ENCODE results near the gene CCNG2. TPM values are rescaled to one million over a fixed set of nuclear protein-coding genes. Genes with fewer than 3 reads are reported as not detected.

The CCNG2 gene
- total and polyA plus RNA-seq, 2 donors, result 40.2 to 84.8 TPM

GRCh38 chr4:77193511-77194102, 36.6 kb downstream of the CCNG2 start:
- DNase-seq (ENCODE audit: extremely low spot score), result no peak
- Histone ChIP-seq H3K4me1 (ENCODE audit: insufficient read depth) (no peaks in the 10 kb centered on the region), H3K4me3 (ENCODE audit: low read depth, low read length) (no peak overlapping the region), H3K36me3 (ENCODE audit: insufficient read depth) (no peaks in the 10 kb centered on the region), H3K27ac (ENCODE audit: low read depth) (no peak overlapping the region)
- WGBS, result 80% methylated on average over 17 of the region's 17 CpGs

- Histone ChIP-seq H3K4me3 (ENCODE audit: low read depth, low read length) (no peak overlapping the region), H3K4me1 (ENCODE audit: insufficient read depth) (no peaks in the 10 kb centered on the region), H3K27ac (ENCODE audit: low read depth) (no peak overlapping the region), H3K36me3 (ENCODE audit: insufficient read depth) (no peaks in the 10 kb centered on the region)
- 64% methylated on average over 5 of the region's 5 CpGs for WGBS
- no peak for DNase-seq (ENCODE audit: extremely low spot score)
Measured at GRCh38 chr4:77194366-77194765, 37.4 kb downstream of the CCNG2 start.

- Histone ChIP-seq H3K4me1 (ENCODE audit: insufficient read depth) (no peaks in the 10 kb centered on the region), H3K4me3 (ENCODE audit: low read depth, low read length) (no peak overlapping the region), H3K27ac (ENCODE audit: low read depth) (no peak overlapping the region), H3K36me3 (ENCODE audit: insufficient read depth) (no peaks in the 10 kb centered on the region)
- DNase-seq (ENCODE audit: extremely low spot score), result no peak
- WGBS, result 61% methylated on average over 1 of the region's 1 CpG
Measured at GRCh38 chr4:77194989-77195388, 38.0 kb downstream of the CCNG2 start.

- Histone ChIP-seq H3K4me3 (ENCODE audit: low read depth, low read length) (no peak overlapping the region), H3K27ac (ENCODE audit: low read depth) (no peak overlapping the region), H3K4me1 (ENCODE audit: insufficient read depth) (no peaks in the 10 kb centered on the region), H3K36me3 (ENCODE audit: insufficient read depth) (no peaks in the 10 kb centered on the region)
- DNase-seq (ENCODE audit: extremely low spot score), result no peak
- 75% methylated on average over 4 of the region's 4 CpGs for WGBS
Measured at GRCh38 chr4:77196866-77197265, 39.9 kb downstream of the CCNG2 start.

- Histone ChIP-seq H3K27ac (ENCODE audit: low read depth) (no peak overlapping the region), H3K4me1 (ENCODE audit: insufficient read depth) (no peaks in the 10 kb centered on the region), H3K36me3 (ENCODE audit: insufficient read depth) (no peaks in the 10 kb centered on the region), H3K4me3 (ENCODE audit: low read depth, low read length) (no peak overlapping the region)
- DNase-seq (ENCODE audit: extremely low spot score), result no peak
- WGBS, result 90% methylated on average over 5 of the region's 5 CpGs
Measured at GRCh38 chr4:77197361-77197760, 40.4 kb downstream of the CCNG2 start.

DNA sequence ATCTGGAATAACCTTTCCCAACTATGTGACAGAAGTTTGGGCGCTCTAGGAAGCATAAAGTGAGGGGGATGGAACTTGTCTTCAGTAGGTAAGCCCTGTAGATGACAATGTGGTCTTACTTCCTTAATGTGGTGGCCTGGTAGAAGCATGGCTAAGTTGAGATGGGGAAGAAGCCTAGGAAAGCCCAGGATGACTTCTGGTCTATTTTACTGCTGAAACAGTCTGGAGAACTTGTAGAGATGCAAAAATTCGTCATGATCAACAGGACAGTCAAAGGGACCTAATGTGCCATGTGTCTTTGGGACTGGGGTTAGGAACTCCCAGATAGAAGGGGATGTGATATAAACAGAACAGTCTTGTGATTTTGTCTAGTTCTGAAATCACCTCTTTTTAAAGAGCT, 40.8 kb downstream of the CCNG2 start:
- Histone ChIP-seq H3K4me1 (ENCODE audit: insufficient read depth) (no peaks in the 10 kb centered on the region), H3K27ac (ENCODE audit: low read depth) (no peak overlapping the region), H3K4me3 (ENCODE audit: low read depth, low read length) (no peak overlapping the region), H3K36me3 (ENCODE audit: insufficient read depth) (no peaks in the 10 kb centered on the region)
- WGBS, result 75% methylated on average over 2 of the region's 2 CpGs
- no peak for DNase-seq (ENCODE audit: extremely low spot score)

DNA sequence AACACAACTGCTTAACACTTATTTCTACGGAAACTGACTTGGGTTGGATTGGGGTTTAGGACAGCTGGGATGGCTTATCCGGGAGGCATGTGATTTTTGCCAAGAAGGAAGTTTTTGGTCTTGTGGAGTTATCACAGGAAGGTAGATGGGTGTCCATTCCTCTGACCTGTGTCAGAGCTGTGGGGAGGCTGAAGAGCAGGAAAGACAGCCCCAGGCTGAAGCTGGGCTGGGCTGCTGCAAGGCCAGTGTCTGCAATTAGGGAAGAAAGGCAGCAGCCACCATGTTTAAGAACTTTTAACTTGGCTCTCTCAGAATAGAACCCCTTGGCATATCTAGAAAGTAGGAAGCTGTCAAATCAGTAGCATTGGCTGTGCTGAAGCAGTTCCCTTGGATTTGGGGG, 42.3 kb downstream of the CCNG2 start:
- Histone ChIP-seq H3K4me1 (ENCODE audit: insufficient read depth) (no peaks in the 10 kb centered on the region), H3K4me3 (ENCODE audit: low read depth, low read length) (no peak overlapping the region), H3K27ac (ENCODE audit: low read depth) (no peak overlapping the region), H3K36me3 (ENCODE audit: insufficient read depth) (no peaks in the 10 kb centered on the region)
- no peak for DNase-seq (ENCODE audit: extremely low spot score)
- 86% methylated on average over 2 of the region's 2 CpGs for WGBS

DNA sequence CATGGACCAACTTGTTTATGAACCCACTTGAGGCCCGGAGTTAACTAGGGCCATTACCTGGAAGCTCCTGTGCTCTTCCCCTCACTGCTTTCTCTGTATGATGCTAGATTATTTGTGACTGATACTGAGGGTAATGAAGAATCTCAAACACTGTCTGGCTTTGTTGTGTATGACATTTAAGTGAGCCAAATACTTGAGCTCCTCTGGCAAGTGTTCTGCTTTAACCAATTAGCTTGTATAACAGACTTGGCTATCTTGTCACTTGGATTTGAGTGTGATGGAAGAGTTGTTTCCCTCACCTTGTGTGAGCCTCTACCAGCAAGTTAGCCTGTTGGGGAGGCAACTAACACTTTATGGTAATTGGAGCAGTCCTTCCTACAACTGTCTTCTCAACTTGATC, 42.7 kb downstream of the CCNG2 start:
- Histone ChIP-seq H3K27ac (ENCODE audit: low read depth) (no peak overlapping the region), H3K36me3 (ENCODE audit: insufficient read depth) (no peaks in the 10 kb centered on the region), H3K4me3 (ENCODE audit: low read depth, low read length) (no peak overlapping the region), H3K4me1 (ENCODE audit: insufficient read depth) (no peaks in the 10 kb centered on the region)
- 93% methylated on average over 1 of the region's 1 CpG for WGBS
- DNase-seq (ENCODE audit: extremely low spot score), result no peak

- no peak overlapping the region for H3K4me3 ChIP-seq (ENCODE audit: low read depth, low read length)
- DNase-seq (ENCODE audit: extremely low spot score), result no peak
- H3K36me3 ChIP-seq (ENCODE audit: insufficient read depth), result no peaks in the 10 kb centered on the region
- no peaks in the 10 kb centered on the region for H3K4me1 ChIP-seq (ENCODE audit: insufficient read depth)
- WGBS, result 89% methylated on average over 1 of the region's 1 CpG
- no peak overlapping the region for H3K27ac ChIP-seq (ENCODE audit: low read depth)
Measured at GRCh38 chr4:77201343-77201742, 44.3 kb downstream of the CCNG2 start.

GRCh38 chr4:77201857-77202256, 44.9 kb downstream of the CCNG2 start:
- no peaks in the 10 kb centered on the region for H3K36me3 ChIP-seq (ENCODE audit: insufficient read depth)
- H3K4me1 ChIP-seq (ENCODE audit: insufficient read depth), result no peaks in the 10 kb centered on the region
- 77% methylated on average over 3 of the region's 3 CpGs for WGBS
- no peak overlapping the region for H3K4me3 ChIP-seq (ENCODE audit: low read depth, low read length)
- DNase-seq (ENCODE audit: extremely low spot score), result no peak
- H3K27ac ChIP-seq (ENCODE audit: low read depth), result no peak overlapping the region

GRCh38 chr4:77202491-77202890, 45.5 kb downstream of the CCNG2 start:
- Histone ChIP-seq H3K27ac (ENCODE audit: low read depth) (no peak overlapping the region), H3K36me3 (ENCODE audit: insufficient read depth) (no peaks in the 10 kb centered on the region), H3K4me1 (ENCODE audit: insufficient read depth) (no peaks in the 10 kb centered on the region), H3K4me3 (ENCODE audit: low read depth, low read length) (no peak overlapping the region)
- no peak for DNase-seq (ENCODE audit: extremely low spot score)
- 95% methylated on average over 1 of the region's 1 CpG for WGBS

DNA sequence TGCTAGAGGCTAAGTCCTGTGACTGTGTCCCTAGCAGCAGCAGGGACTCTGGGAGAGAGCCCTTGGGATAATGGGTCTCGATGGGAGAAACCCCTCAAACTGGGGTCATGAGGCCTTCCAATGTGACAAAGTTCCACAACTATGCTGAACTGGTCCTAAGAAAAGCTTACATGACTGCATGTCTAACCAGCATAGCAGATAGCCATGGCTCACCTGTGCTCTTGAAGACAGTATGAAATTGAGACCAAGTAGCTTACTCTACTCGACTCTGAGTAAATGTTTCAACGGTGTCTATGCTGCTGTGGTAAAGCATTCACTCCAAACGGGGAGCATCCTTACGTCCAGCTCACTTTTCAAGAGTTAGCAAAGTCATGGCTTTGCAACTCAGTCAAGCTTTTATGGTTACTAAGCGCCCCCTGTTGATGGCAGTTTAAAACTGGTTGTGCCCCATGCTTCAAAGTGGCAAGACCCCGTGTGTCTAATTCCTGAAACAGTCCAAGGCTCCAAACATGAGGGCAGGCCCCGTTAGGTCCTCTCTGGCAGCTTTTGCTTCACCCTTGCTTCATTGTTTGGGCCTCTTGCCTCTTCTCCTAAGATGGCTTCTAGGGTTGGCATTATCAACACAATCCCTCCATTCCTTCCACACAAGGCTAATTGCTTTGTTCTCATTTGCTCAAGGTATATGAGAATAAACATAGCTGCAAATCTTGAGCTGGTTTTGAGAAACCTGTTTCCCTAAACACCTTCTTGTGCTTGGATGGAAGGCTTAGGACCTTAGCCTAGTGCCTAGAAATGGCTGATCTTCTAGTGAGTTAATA, 46.6 kb downstream of the CCNG2 start:
- DNase-seq (ENCODE audit: extremely low spot score), result peak; percentile 40
- H3K36me3 ChIP-seq (ENCODE audit: insufficient read depth), result no peaks in the 10 kb centered on the region
- 23% methylated on average over 8 of the region's 8 CpGs for WGBS
- no peak overlapping the region for H3K27ac ChIP-seq (ENCODE audit: low read depth)
- H3K4me1 ChIP-seq (ENCODE audit: insufficient read depth), result no peaks in the 10 kb centered on the region
- no peak overlapping the region for H3K4me3 ChIP-seq (ENCODE audit: low read depth, low read length)

- Histone ChIP-seq H3K27ac (ENCODE audit: low read depth) (no peak overlapping the region), H3K4me3 (ENCODE audit: low read depth, low read length) (no peak overlapping the region), H3K4me1 (ENCODE audit: insufficient read depth) (no peaks in the 10 kb centered on the region), H3K36me3 (ENCODE audit: insufficient read depth) (no peaks in the 10 kb centered on the region)
- no peak for DNase-seq (ENCODE audit: extremely low spot score)
Measured at GRCh38 chr4:77204621-77205020, 47.6 kb downstream of the CCNG2 start.

DNA sequence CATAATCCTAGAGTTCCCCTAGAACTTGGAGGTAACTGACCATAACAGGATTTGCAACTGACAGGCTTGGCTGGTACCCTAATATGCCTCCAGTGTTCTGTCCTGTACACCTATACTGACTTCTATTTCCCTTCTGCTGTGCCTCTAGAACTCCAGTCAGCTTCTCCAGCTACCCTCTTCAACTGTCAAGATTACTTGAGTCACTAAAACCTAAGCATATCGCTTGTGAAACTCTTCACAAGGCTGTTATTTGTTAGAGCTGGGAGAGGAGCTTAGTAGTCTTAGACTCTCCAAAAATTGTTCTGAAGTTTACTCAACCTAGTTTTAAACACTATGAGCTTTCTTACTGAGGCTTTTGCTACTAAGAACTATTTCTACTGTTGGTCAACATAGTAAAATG, 52.0 kb downstream of the CCNG2 start:
- WGBS, result 93% methylated on average over 1 of the region's 1 CpG
- H3K36me3 ChIP-seq (ENCODE audit: insufficient read depth), result no peaks in the 10 kb centered on the region
- no peak for DNase-seq (ENCODE audit: extremely low spot score)

More for the DNA sequence above, 52.0 kb downstream of the CCNG2 start:
- no peaks in the 10 kb centered on the region for H3K4me1 ChIP-seq (ENCODE audit: insufficient read depth)
- H3K4me3 ChIP-seq (ENCODE audit: low read depth, low read length), result no peak overlapping the region
- no peak overlapping the region for H3K27ac ChIP-seq (ENCODE audit: low read depth)
